Hair follicular keratinocyte (primary cell): ENCODE data around the gene C4A. TPM values are rescaled to one million over a fixed set of nuclear protein-coding genes. Genes with fewer than 3 reads are reported as not detected.

ENCODE experiments used
- total RNA-seq: library from RNA; depleted of rRNA; stranded (reverse); fragments of >200 nt; gene quantifications from 2 replicates; pipeline ENCODE4 v1.2.3, GENCODE V29; 2015

Gene C4A
- total RNA-seq: 1.7 and 3.4 TPM in 2 replicates

GRCh38 chr6:31981744-31982143 lies at the start of gene C4A:
Gene C4A, plus strand, starts transcription at chr6:31982057. Its CDS starts 51 bp downstream, at chr6:31982108.

GRCh38 chr6:31945507-31946369 lies 36.1 kb upstream of the C4A start, which contains the start of gene CFB:
Gene CFB, plus strand, starts transcription at chr6:31946095. Its CDS starts 127 bp downstream, at chr6:31946222.

DNA sequence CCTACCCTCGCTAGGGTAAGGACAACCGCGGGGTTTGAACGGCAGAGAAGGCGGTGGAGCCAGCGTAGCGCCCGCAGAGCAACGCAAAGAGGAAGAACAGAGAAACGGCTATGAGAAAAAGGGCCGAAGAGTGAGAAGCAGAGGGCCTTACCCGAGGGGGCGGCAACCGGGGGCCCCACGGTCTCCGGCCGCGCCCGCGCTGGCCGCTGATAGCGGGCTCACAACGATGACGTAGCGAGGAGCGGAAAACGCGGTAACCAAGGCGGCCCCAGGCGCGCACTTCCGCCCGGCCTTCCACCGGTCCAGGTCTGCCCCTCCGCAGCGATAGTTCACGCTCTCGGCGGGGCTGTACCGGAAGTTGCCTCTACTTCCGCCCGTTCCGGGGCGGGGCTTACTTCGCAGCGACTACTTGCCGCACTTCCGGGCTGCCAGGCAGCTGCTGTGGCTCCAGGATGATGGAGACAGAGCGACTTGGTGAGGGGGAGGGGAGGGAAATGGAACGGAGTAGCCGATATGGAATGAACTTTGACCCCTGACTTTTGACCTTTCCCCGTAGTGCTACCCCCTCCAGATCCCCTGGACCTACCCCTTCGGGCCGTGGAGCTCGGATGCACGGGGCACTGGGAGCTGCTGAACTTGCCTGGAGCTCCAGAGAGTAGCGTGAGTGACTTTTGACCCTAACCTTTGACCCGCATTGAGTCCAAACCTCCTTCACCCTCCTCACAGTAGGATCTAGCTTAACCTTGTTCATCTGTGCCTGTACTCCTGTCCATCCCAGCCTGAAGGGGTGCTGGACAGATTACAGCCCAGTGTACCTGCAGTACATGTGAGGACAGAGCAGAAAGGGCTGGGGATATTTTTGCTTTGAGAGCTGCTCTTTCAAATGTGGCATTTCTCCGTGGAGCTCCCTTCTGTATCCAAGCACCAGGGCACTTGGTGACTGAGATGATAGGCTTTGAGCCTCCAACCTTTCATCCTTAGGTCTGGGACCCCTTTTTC lies 22.8 kb upstream of the C4A start, which contains the start of the genes NELFE and SKIC2:
Gene NELFE, minus strand, starts transcription at position 231 of the 999 bp plus-strand sequence. CDS start 525 bp downstream, outside the sequence.
Gene SKIC2, plus strand, starts transcription at position 435 of the 999 bp plus-strand sequence. Its CDS starts 18 bp downstream, at position 453.

GRCh38 chr6:31971993-31972708 lies 9.7 kb upstream of the C4A start, which contains the start of gene DXO:
Gene DXO, minus strand, starts transcription at chr6:31972138. Its CDS starts 463 bp downstream, at chr6:31971675.

GRCh38 chr6:32014547-32014946 lies 32.7 kb downstream of the C4A start, which contains the start of gene C4B:
Gene C4B, plus strand, starts transcription at chr6:32014795. Its CDS starts 51 bp downstream, at chr6:32014846.

DNA sequence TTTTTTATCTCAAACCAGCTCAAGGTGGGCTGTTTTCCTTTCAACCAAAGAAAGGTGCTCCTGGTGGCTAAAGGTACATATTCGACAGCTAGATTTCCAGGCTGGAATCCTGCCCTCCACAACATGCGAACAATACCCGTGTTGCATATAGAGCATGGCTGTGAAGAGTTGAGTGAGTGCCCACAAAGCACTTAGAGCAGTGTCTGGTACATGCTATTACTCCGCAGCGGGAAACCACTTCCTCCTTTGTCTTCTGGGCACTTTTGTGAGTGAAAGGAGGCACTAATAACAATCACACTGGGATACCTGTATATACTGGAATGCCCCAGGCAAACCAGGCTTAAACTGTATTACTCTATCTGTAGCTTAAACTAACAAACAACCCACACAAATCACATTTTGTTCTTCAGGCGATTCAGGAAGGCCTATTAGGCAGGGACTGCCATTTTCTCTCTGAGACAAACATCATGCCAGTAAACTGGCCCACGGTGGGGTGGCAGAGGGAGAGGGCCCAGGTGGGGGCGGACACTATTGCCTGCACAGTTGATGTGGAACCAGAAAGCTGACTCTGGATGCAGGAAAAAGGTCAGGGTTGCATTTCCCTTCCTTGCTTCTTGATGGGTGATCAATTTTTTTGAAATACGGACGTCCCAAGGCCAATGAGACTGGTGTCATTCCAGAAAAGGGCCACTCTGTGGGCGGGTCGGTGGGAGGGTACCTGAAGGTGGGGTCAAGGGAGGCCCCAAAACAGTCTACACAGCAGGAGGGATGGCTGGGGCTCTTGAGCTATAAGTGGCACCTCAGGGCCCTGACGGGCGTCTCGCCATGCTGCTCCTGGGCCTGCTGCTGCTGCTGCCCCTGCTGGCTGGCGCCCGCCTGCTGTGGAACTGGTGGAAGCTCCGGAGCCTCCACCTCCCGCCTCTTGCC lies 56.0 kb downstream of the C4A start, which contains the start of gene CYP21A2:
Gene CYP21A2, plus strand, starts transcription at position 818 of the 927 bp plus-strand sequence. Its CDS starts 8 bp downstream, at position 826.

Other genes with a start within 250 kb of the C4A start
- gene CLIC1, start 245.5 kb upstream of the C4A start, total RNA-seq: 805 and 887 TPM in 2 replicates
- gene MSH5, start 242.1 kb upstream of the C4A start, total RNA-seq: 6.2 and 7.4 TPM in 2 replicates
- gene SAPCD1, start 219.4 kb upstream of the C4A start, total RNA-seq: 0.70 and 1.5 TPM in 2 replicates
- 0.19 and 0.86 TPM in 2 replicates for gene VWA7, start 204.7 kb upstream of the C4A start, total RNA-seq
- gene VARS1, start 186.3 kb upstream of the C4A start, total RNA-seq: 84.7 and 118 TPM in 2 replicates
- 95.7 and 134 TPM in 2 replicates for gene LSM2, start 175.1 kb upstream of the C4A start, total RNA-seq
- gene HSPA1L, start 166.8 kb upstream of the C4A start, total RNA-seq: 0.53 and 0.62 TPM in 2 replicates
- gene HSPA1A, start 166.5 kb upstream of the C4A start, total RNA-seq: 37.6 and 59.1 TPM in 2 replicates
- 76.1 and 133 TPM in 2 replicates for gene HSPA1B, start 154.3 kb upstream of the C4A start, total RNA-seq
- 33.3 and 33.7 TPM in 2 replicates for gene NEU1, start 119.2 kb upstream of the C4A start, total RNA-seq
- gene SLC44A4, start 103.1 kb upstream of the C4A start, total RNA-seq: 0.04 TPM in 1 of 2 replicates, not detected in the other
- gene EHMT2, start 84.4 kb upstream of the C4A start, total RNA-seq: 22.2 and 24.5 TPM in 2 replicates
- 0.30 and 0.39 TPM in 2 replicates for gene ZBTB12, start 80.0 kb upstream of the C4A start, total RNA-seq
- not detected in 2 replicates for gene C2, start 54.3 kb upstream of the C4A start, total RNA-seq
- gene CFB, start 36.0 kb upstream of the C4A start, total RNA-seq: 1.2 and 3.4 TPM in 2 replicates
- 129 and 171 TPM in 2 replicates for gene NELFE, start 23.1 kb upstream of the C4A start, total RNA-seq
- 34.5 and 47.2 TPM in 2 replicates for gene SKIC2, start 22.9 kb upstream of the C4A start, total RNA-seq
- gene DXO, start 9.9 kb upstream of the C4A start, total RNA-seq: 17.2 and 20.9 TPM in 2 replicates
- 1.2 and 2.4 TPM in 2 replicates for gene C4B, start 32.7 kb downstream of the C4A start, total RNA-seq
- not detected in 2 replicates for gene CYP21A2, start 56.4 kb downstream of the C4A start, total RNA-seq
- 0.23 and 0.30 TPM in 2 replicates for gene TNXB, start 127.3 kb downstream of the C4A start, total RNA-seq
- 16.0 and 22.0 TPM in 2 replicates for gene ATF6B, start 146.2 kb downstream of the C4A start, total RNA-seq
- 4.5 and 7.8 TPM in 2 replicates for gene FKBPL, start 148.2 kb downstream of the C4A start, total RNA-seq
- not detected in 2 replicates for gene PRRT1, start 169.9 kb downstream of the C4A start, total RNA-seq
- gene PPT2, start 172.1 kb downstream of the C4A start, total RNA-seq: 14.3 and 17.5 TPM in 2 replicates
- gene EGFL8, start 182.5 kb downstream of the C4A start, total RNA-seq: 0.57 and 1.0 TPM in 2 replicates
- gene AGPAT1, start 194.0 kb downstream of the C4A start, total RNA-seq: 49.2 and 63.7 TPM in 2 replicates
- gene RNF5, start 196.3 kb downstream of the C4A start, total RNA-seq: 37.5 and 64.1 TPM in 2 replicates
- gene AGER, start 202.2 kb downstream of the C4A start, total RNA-seq: 1.3 and 1.8 TPM in 2 replicates
- 22.7 and 42.2 TPM in 2 replicates for gene PBX2, start 208.1 kb downstream of the C4A start, total RNA-seq
- gene GPSM3, start 210.6 kb downstream of the C4A start, total RNA-seq: 7.0 and 13.3 TPM in 2 replicates
- gene NOTCH4, start 242.0 kb downstream of the C4A start, total RNA-seq: 0.08 and 0.61 TPM in 2 replicates